GM20000 (cell line): ENCODE results near the gene S100PBP.

ENCODE experiments used
- DNase-seq: peaks from one replicate; pipeline ENCODE4 v3.0.0; 2012; ENCODE audit warnings: low spot score
- CTCF ChIP-seq: IDR thresholded peaks from 2 replicates; pipeline ENCODE4 v1.5.1; 2012; ENCODE audit warnings: mild to moderate bottlenecking, control low read depth; ENCODE audit errors: extremely low read depth, missing control alignments

The S100PBP gene

DNA sequence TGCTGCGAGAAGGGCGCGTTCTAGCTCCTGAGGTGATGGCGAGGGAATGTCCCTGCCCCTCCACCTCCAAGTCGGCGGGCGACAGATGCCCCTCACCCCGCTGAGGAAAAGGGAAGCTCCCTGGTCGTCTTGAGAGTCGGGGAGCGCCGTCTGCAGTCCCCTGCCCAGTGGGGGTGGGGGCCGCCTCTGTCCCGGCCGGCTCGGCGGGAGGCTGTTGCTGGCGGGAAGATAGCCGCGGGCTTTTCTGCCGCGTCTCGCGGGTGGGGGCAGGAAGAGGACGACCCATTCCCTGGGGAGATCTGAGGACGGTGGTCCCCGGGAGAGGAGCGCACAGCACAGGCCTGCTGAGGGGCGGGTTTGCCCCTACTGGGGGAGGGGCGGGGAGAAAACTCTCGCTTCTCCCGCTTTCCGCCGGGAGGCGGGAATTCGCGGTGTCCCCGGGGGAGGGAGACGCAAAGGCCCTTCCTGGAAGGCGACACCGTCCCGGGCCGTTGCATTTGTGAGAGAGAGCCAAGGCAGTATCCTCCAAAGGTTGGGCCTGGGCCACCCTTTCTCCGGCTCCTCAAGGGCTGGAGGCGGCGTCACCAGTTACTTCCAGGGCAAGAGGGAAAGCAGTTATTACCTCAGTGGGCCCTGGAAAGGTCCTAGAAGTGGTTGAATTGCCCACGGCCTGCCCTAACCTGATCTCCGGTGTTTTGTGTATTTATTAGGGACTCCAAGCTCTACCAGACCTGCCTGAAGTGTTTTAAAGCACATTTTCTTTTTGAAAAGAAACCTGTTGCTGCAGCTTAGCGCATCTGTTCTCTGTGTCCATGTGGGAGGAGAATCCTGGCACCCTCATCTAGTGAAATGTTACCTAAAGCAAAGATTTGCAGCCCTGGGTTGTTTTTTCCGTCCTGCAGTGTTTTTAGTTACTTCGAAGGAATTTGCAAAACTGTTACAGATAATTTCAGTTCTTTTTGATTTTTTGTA, 648 bp downstream of the S100PBP start:
- TF ChIP-seq CTCF = no peak
- no peak for DNase-seq

DNA sequence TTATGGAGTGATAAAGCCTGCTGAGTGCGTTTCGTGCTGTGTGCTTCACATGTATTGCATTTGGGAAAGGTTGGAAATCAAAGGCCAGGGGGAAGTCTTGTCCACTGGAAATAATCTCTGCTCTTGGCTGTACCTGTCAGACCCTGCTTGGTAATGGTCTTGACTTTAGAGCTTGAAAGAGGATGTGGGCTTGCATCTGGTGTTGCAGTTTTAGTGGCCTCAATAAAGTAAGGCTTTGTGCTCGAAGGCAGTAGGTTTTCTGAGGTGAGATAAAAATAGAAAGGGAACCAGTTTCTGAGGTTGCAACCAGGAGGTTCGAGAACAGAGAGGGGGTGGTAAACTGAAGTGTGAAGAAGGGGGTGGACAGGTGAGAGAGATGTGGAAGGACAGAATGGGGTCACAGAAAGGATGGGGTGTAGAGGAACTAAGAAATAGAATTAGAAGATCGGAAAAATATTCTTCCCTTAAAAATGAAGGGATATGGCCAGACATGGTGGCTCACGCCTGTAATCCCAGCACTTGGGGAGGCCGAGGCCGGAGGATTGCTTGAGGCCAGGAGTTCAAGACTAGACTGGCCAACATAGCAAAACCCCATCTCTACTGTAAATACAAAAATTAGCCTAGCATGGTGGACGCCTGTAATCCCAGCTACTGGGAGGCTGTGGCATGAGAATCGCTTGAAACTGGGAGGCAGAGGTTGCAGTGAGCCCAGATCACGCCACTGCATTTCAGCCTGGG, 1.5 kb downstream of the S100PBP start:
- peak; percentile 71 for DNase-seq
- TF ChIP-seq CTCF = no peak

- no peak for TF ChIP-seq CTCF
- no peak for DNase-seq
Observed at GRCh38 chr1:32825181-32825580, 7.7 kb downstream of the S100PBP start.

GRCh38 chr1:32828341-32828740, 10.9 kb downstream of the S100PBP start:
- no peak for TF ChIP-seq CTCF
- DNase-seq = no peak

- TF ChIP-seq CTCF = no peak
- no peak for DNase-seq
Observed at GRCh38 chr1:32830092-32830852, 12.8 kb downstream of the S100PBP start.

DNA sequence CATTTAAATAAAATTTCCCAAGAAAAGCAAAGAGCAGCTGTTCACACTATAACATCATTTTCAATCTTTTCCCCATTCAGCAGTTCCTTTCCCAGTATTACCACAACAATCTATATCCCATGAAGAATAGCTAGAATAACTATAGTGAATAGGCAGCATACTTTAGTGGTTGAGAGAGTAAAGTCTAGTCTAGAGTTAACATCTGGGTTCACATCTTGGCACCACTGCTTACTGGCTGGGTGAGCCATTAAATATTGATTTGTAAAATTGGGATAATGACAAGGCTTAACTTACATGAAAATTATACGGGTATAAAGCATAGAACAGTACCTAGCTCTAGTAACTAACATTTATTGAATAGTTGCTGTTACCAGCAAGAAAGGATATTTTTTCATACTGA, 14.4 kb downstream of the S100PBP start:
- no peak for DNase-seq
- TF ChIP-seq CTCF = no peak
